Loucy (cell line): ENCODE measurements around the gene RINT1.

ENCODE experiments used
- CTCF ChIP-seq: fragments of 200-600 bp; sonication (generic); conservative IDR thresholded peaks from 2 replicates; pipeline ENCODE4 v1.5.1; 2014; ENCODE audit warnings: mild to moderate bottlenecking, antibody characterized with exemption, low read length
- EZH2phosphoT487 ChIP-seq: fragments of 200-600 bp; IDR thresholded peaks from 2 replicates; pipeline ENCODE4 v1.6.1; 2018; ENCODE audit warnings: antibody characterized with exemption, mild to moderate bottlenecking, moderate library complexity, borderline replicate concordance

GRCh38 chr7:105493196-105493922 is 38.6 kb upstream of the RINT1 start:
- TF ChIP-seq CTCF (no peak), EZH2phosphoT487 (no peak)
